NCI-H1105 (cell line): Measurements from ENCODE around the gene HYAL1.
"Not testable (repeated sequence)": the region's sequence is repeated elsewhere in the genome, so short reads cannot be mapped to it uniquely, and the experiment has no call there.

ENCODE experiments used
- DNase-seq: peaks from one replicate; lab custom pipeline; 2025; lab: John Stamatoyannopoulos, UW

The HYAL1 gene

DNA sequence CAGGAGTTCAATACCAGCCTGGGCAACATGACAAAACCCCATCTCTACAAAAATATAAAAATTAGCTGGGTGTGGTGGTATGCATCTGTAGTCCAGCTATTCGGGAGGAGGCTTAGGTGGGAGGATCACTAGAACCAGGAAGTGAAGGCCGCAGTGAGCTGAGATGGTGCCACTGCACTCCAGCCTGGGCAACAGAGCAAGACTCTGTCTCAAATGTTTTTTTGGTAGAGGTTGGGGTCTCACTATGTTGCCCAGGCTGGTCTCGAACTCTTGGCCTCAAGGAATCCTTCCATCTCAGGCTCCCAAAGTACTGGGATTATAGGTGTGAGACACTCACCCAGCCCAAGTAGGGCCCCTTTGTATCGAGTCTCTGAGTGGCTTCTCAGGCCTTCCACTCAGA lies 9.3 kb downstream of the HYAL1 start:
- no peak for DNase-seq

GRCh38 chr3:50293079-50293801 lies 10.1 kb downstream of the HYAL1 start:
- DNase-seq, result no peak

DNA sequence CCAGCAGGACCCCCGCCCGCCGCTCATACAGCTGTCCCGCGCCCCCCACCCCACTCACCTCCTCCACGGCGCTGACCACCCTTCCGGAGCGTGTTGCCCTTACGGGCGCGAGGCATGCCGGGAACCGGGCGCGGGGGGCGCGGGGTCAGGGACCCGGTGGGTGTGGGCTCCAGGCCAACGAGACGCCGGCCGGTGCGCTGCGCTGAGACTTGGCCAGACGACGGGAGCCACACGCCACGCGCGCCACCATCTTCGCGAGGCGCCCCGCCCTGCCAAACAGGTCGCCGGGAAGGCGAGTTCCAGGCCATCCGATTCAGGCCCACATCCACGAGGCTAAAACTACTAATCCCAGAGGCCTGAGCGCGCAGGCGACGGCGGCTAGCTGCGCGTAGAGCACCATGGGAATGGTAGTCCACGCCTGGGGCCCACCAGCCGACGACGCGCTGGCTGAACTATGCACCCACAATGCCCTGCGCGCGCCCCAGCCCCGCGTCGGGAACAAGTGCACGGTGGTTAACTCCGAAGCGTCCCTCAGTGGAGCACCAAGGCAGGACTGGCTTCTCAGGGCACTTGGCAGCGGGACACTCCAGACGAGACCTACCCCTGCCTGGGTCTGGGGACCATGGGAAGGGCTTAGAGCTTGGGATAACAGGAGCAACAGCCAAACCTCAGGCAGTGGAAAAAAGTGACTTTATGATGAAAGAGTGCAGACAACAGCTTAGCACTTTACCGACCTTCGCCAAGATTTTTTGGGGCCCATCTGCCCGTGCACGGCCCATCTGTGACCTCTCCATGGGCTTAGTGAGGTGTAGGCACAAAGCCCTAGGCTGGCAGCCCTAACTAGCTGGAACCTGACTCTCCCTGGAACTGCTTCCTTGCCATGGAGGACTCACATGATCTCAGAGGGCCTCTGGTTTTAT lies 11.0 kb downstream of the HYAL1 start, which contains the start of gene IFRD2:
TSS of gene IFRD2 (minus strand) at position 271 of the 920 bp plus-strand sequence. CDS start at position 116, 155 bp downstream.
- peak; percentile 83 for DNase-seq

- DNase-seq, result no peak
These were observed 13.2 kb downstream of the HYAL1 start for GRCh38 chr3:50290161-50290641.

- no peak for DNase-seq
These were observed 14.2 kb downstream of the HYAL1 start for GRCh38 chr3:50289130-50289529.

DNA sequence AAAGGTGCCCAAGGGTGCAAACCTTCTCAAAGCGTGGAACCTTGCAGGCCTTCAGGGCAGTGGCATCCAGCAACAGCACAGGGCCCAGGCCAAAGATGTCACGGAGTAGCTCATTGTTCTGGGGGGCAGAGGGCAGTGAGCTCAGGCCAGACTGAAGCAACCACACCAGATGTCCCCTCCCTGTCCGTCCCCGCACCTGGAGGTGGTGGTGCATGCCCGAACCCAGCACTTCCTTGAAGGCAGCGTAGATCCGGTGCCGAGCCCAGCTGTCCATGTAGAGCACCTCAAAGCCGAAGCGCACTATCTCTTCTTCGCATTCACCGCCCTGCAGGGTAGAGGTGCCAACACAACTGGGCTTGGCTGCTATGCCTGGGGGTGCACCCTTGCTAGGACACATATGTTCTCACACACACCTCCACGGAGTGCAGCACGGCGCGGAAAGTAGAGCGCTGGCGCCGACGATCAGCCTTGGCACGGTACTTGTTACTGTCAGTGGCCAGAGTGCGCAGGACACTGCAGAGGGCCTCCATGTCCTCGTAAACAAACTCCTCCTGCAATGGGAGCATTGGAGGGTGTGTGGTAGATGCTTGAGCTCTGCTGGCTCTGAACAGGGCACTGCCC lies 14.9 kb downstream of the HYAL1 start:
- no peak for DNase-seq

DNA sequence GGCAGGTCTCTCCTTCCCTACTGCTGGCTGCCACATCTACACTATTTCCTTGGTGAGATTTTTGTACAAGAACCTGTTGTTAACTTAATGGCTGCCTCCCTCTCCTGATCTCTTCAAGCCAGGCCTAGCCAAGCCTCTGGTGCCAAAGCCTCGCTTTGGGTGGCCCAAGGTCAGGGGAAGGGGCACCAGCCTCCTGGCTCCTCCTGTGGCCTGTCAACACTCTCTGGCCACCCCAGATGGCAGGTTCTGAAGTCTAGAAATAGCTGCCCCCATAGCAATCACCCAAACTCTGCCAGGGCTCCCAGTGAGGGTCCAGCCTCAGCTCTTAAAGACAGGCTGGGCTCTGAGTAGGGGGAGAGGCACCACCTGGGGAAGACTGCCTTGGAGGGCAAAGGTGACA lies 16.1 kb downstream of the HYAL1 start:
- DNase-seq, result no peak

DNA sequence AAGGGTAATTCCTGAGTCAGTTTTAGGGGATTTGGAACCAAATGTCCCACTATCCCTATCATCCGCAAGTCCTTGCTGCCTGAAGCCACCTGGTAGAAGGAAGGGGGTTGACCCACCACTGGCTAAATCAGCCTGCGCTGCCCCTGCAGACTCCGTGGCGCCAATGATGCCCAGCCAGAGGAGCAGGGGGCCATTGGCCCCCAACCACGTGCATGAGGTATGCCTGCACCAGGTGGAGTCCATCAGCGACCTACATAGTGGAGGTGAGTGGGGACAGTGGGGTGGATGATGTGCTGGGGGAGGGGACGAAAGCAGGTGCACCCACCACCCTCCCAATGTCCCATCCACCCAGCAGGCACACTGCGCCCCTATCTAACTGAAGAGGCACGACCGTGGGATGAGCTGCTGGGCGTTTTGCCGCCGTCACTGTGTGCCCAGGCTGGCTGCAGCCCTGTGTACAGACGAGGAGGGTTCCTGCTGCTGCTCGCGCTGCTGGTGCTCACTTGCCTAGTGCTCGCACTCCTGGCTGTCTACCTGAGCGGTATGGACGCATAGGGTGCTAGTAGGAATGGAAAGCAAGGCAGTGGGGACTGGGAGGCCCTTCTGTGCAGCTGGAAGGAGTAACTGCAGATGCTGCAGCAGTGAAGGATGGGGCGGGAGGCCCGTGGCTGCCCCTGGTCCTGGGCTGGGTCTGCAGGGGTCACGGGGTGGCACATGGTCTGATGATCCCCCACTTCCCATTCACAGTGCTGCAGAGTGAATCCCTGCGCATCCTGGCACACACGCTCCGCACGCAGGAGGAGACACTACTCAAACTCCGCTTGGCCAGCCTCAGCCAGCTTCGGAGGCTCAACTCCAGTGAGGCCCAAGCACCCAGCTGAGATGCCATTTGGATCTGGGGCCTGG lies 16.8 kb downstream of the HYAL1 start:
- DNase-seq, result no peak

DNA sequence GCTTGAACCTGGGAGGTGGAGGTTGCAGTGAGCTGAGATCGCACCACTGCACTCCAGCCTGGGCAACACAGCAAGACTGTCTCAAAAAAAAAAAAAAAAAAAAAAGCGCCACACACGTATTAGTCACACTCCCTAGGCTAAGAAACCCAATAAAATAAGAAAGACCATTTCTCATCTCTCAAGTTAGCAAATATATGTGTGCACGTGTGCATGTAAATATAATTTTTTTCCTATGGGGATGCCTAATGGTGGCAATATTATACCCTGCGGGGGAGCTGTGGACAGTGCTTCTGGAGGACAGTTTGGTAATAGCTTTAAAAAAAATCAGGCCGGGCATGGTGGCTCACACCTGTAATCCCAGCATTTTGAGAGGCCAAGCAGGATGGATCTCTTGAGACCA lies 19.3 kb downstream of the HYAL1 start:
- not testable (repeated sequence) for DNase-seq

- no peak for DNase-seq
These were observed 23.9 kb downstream of the HYAL1 start for GRCh38 chr3:50279255-50280016.

DNA sequence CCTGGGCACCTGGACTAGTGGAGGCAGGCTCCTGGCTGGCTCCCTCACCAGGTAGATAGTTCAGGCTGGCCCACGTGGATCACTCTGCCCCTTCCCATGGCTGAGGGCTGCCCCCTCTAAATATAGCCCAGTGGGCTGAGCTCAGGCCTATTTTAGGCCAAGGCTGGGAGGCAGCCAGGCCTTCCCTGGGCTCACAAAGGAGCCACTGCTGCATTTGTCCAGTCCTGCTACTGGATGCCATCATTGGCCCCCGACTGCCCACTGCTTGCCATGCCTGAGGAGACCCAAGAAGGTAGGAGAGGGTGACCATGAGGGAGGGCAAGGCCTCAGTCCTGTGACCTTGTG lies 24.5 kb downstream of the HYAL1 start, which contains the start of gene LSMEM2:
TSS of gene LSMEM2 (plus strand) at position 208 of the 345 bp plus-strand sequence. CDS start at position 235, 27 bp downstream.
- DNase-seq, result no peak

DNA sequence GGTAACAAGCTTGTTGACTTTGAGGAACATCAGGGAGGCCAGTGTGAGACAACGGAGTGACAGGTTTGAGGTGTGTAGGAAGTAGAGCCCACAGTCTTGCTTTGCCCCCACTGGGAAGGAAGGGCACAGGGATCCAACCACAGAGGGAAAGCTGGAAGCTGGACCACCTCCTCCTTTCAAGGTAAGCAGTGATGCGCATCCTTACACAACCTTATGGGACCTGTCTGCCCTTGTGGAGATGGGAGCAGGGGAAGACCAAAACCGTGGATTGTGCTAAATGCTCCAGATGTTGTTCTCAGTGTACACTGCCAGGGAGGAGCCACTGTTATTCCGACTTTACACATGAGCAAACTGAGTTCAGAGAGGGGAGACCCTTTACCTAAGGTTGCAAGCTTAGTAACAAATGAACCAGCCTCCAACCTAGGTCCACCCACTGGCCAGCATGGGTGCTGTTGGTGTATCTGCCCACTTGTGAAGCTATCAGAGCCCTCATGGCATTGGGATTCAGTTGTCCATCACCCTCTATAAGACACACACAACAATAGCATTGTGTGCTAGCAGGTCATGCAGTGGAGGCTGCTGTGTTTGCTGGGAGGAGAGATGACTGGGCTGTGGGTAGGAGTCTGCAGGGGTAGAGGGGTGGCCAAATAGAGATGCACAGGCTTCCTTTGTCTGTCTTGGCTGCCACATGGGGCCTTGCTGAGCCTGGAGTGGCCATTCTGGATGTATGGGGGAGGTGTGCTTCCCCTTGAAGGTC lies 25.1 kb downstream of the HYAL1 start:
- DNase-seq, result no peak

DNA sequence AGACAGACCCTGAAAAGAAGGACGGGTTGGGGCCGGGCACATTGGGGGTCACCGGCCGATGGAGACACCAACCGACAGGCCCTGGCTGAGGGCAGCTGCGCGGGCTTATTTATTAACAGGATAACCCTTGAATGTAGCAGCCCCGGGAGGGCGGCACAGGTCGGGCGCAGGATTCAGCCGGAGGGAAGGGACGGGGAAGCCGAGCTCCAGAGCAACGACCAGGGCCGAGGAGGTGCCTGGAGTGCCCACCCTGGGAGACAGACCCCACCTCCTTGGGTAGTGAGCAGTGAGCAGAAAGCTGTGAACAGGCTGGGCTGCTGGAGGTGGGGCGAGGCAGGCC lies 26.6 kb downstream of the HYAL1 start:
- DNase-seq, result no peak

- no peak for DNase-seq
These were observed 27.2 kb downstream of the HYAL1 start for GRCh38 chr3:50275996-50276761.

GRCh38 chr3:50275141-50275995 lies 28.0 kb downstream of the HYAL1 start:
- DNase-seq, result no peak

DNA sequence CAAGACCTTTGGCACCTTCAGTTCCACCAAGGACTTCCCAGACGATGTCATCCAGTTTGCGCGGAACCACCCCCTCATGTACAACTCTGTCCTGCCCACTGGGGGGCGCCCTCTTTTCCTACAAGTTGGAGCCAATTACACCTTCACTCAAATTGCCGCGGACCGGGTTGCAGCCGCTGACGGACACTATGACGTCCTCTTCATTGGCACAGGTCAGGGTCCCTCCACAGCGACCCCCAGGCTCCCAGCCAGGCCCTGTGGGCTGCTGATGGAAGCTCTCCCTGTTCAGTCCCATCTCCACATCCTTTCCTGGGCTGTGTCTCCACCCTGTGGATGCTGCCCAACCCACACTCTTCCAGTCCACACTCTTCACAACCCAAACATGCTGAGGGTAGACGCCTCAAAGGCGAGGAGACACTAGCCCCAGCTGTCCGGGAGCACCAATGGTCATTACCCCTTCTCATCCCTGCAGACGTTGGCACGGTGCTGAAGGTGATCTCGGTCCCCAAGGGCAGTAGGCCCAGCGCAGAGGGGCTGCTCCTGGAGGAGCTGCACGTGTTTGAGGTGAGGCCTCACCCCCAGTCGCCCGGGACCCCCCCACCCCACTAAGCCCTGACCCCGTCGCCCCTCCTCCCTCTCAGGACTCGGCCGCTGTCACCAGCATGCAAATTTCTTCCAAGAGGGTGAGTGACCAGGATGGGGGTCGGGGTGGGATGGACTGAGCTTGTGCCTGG lies 28.8 kb downstream of the HYAL1 start:
- peak; percentile 31 for DNase-seq

- no peak for DNase-seq
These were observed 29.7 kb downstream of the HYAL1 start for GRCh38 chr3:50273689-50274065.
